ENCODE measurements around the gene HIVEP3.

DNA sequence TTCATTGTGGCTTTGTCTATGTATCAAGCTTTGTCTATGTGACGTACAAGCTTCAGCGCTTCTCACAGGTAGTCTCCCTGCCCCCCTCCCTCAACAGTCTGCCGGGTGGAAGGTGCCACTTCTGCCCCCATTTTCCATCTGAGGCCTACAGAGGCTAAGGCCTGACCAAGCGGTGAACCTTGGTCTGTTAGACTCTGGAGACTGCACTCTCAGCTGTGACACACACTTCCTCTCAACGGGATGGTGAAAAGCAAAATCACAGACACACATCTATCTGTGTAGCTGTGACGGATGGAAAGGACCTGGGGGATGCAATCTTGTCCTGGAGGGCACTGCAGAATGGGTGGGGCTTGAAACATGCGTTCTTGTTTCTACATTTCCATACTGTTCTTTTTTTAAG, 281.4 kb downstream of the HIVEP3 start:
- TF ChIP-seq, protein P1, sequence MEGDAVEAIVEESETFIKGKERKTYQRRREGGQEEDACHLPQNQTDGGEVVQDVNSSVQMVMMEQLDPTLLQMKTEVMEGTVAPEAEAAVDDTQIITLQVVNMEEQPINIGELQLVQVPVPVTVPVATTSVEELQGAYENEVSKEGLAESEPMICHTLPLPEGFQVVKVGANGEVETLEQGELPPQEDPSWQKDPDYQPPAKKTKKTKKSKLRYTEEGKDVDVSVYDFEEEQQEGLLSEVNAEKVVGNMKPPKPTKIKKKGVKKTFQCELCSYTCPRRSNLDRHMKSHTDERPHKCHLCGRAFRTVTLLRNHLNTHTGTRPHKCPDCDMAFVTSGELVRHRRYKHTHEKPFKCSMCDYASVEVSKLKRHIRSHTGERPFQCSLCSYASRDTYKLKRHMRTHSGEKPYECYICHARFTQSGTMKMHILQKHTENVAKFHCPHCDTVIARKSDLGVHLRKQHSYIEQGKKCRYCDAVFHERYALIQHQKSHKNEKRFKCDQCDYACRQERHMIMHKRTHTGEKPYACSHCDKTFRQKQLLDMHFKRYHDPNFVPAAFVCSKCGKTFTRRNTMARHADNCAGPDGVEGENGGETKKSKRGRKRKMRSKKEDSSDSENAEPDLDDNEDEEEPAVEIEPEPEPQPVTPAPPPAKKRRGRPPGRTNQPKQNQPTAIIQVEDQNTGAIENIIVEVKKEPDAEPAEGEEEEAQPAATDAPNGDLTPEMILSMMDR (IDR thresholded peaks at IDR 0.05; ENCODE audit: poor library complexity) = no peak
- TF ChIP-seq EZH2phosphoT487 (IDR thresholded peaks at IDR 0.05; ENCODE audit: low read depth, severe bottlenecking, unreplicated experiment) = no peak
